ENCODE measurements around the gene ZBTB20. TPM values are rescaled to one million over a fixed set of nuclear protein-coding genes. Genes with fewer than 3 reads are reported as not detected.

Gene ZBTB20
- total RNA-seq, 2 donors from 2014 or later = 5.7 to 17.7 TPM

DNA sequence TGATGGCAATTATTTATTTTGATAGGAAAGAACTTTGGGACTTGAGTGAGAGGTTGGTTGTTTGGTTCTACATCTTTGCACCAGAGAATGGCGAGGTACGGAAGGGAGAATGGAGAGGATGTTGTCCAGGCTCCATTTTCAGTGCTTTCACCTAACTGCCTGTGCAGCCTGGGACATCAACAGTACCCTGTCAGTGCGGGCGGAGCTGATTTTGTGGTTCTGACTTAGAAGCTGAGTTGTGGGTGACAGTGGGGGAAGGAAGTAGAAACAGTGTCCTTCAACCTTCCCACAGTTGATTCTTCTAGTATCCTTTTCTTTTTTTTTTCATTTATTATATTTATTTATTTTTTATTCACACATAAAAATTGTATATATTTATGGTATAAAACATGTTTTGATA lies 757.9 kb downstream of the ZBTB20 start:
- Mint-ChIP-seq H3K9me3 (no peaks in the 10 kb centered on the region), H3K36me3 (ENCODE audit: low read depth) (peaks cover 7% of the 10 kb centered on the region), H3K4me1 (peaks cover 21% of the 10 kb centered on the region), H3K27me3 (no peaks in the 10 kb centered on the region), H3K4me3 (no peak overlapping the region), H3K27ac (no peak overlapping the region)
- ATAC-seq (replicated peaks) = no peak

DNA sequence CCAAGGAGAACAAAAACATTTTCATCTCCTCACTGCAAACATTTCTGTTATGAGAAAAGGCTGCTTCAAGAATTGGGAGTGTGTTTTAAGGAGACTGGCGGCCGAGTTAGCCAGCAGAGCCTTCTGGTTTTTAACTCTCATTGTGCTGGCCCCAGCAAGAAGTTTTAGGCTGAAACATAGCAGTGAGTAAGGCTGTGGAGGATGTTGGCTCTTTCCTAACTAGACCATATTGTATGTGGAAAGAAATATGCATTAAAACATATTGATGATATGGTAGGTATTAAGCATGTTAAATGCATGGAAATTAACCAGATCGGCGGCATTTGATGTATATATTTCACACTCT lies 762.6 kb downstream of the ZBTB20 start:
- Mint-ChIP-seq H3K4me3 (no peak overlapping the region), H3K27me3 (no peaks in the 10 kb centered on the region), H3K27ac (no peak overlapping the region), H3K4me1 (peaks cover 11% of the 10 kb centered on the region), H3K36me3 (ENCODE audit: low read depth) (peaks cover 18% of the 10 kb centered on the region), H3K9me3 (no peaks in the 10 kb centered on the region)
- ATAC-seq (replicated peaks) = peak; percentile 3

GRCh38 chr3:114383875-114384557 lies 763.1 kb downstream of the ZBTB20 start:
- Mint-ChIP-seq H3K4me1 (peaks cover 10% of the 10 kb centered on the region), H3K9me3 (no peaks in the 10 kb centered on the region), H3K27ac (no peak overlapping the region), H3K27me3 (no peaks in the 10 kb centered on the region), H3K4me3 (no peak overlapping the region), H3K36me3 (ENCODE audit: low read depth) (peaks cover 24% of the 10 kb centered on the region)
- ATAC-seq (replicated peaks) = peak; percentile 93

GRCh38 chr3:114380233-114380651 lies 766.8 kb downstream of the ZBTB20 start:
- Mint-ChIP-seq H3K4me3 (no peak overlapping the region), H3K27ac (no peak overlapping the region), H3K27me3 (no peaks in the 10 kb centered on the region), H3K36me3 (ENCODE audit: low read depth) (peaks cover 45% of the 10 kb centered on the region), H3K4me1 (peaks cover 5% of the 10 kb centered on the region), H3K9me3 (no peaks in the 10 kb centered on the region)
- ATAC-seq (replicated peaks) = no peak

DNA sequence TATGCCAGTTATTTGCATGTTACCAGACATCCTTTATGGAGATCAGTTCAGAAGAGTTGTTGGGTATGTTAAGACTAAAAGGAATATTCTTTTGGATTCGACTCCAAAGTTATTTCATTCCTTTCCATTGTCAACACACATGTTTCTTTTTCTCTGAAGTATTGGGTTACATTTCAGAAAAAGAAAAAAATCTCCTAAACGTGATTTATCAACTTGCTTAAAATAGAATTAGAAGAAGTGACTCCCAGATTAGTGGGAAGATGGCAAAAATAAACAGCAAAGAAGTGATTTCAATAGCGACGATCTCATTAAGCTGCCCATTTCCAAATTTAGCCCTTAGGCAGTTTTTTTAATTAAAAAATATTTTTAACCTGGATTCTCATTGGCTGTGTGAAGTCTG lies 767.8 kb downstream of the ZBTB20 start:
- no peak for ATAC-seq (replicated peaks)

GRCh38 chr3:114378760-114379159 lies 768.3 kb downstream of the ZBTB20 start:
- no peaks in the 10 kb centered on the region for H3K9me3 Mint-ChIP-seq
- H3K36me3 Mint-ChIP-seq (ENCODE audit: low read depth) = peaks cover 45% of the 10 kb centered on the region
- H3K27me3 Mint-ChIP-seq = no peaks in the 10 kb centered on the region
- ATAC-seq (replicated peaks) = no peak
- no peak overlapping the region for H3K27ac Mint-ChIP-seq
- no peak overlapping the region for H3K4me3 Mint-ChIP-seq
- no peaks in the 10 kb centered on the region for H3K4me1 Mint-ChIP-seq

More for the DNA sequence above, 767.8 kb downstream of the ZBTB20 start:
- Mint-ChIP-seq H3K36me3 (ENCODE audit: low read depth) (peaks cover 45% of the 10 kb centered on the region), H3K27me3 (no peaks in the 10 kb centered on the region), H3K9me3 (no peaks in the 10 kb centered on the region), H3K27ac (no peak overlapping the region), H3K4me1 (peaks cover 5% of the 10 kb centered on the region), H3K4me3 (no peak overlapping the region)

GRCh38 chr3:114377426-114377825 lies 769.7 kb downstream of the ZBTB20 start:
- no peak for ATAC-seq (replicated peaks)
- Mint-ChIP-seq H3K4me3 (no peak overlapping the region), H3K4me1 (no peaks in the 10 kb centered on the region), H3K27me3 (no peaks in the 10 kb centered on the region), H3K9me3 (no peaks in the 10 kb centered on the region), H3K27ac (no peak overlapping the region), H3K36me3 (ENCODE audit: low read depth) (peaks cover 45% of the 10 kb centered on the region)

DNA sequence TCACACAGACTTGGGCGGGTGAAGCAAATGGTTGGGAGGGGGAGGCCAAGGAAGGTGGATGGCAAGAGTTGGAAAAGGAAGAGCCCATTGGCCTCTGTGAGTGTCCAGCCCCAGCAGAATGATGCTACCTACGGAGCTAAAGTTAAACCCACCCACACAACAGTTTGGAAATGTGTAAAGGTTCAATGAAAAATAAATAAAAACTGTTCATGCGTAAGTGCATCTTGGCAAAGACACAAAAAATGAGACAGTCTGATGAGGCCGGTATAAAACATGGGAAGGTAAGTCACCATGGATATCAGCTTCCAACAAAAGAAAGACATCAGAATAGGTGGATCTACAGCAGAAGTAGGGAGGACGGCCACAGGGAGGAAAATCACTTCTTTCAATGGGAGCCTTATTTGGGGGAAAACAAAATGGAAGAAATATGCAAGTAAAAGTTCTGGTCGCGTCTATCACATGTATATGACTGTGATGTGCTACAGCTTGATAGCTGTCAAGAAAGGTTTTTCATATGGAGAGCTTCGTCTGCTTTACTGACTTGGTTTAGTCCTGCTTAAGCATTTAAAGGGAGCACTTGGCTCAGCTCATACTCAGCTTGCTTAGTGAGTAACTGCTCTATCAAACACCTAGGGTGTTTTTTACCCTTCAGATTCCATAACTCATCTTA lies 770.4 kb downstream of the ZBTB20 start:
- no peaks in the 10 kb centered on the region for H3K4me1 Mint-ChIP-seq
- ATAC-seq (replicated peaks) = no peak

GRCh38 chr3:114375608-114376421 lies 771.3 kb downstream of the ZBTB20 start:
- no peak for ATAC-seq (replicated peaks)
- no peak overlapping the region for H3K4me3 Mint-ChIP-seq
- H3K27me3 Mint-ChIP-seq = no peaks in the 10 kb centered on the region
- no peaks in the 10 kb centered on the region for H3K4me1 Mint-ChIP-seq
- H3K27ac Mint-ChIP-seq = no peak overlapping the region
- no peaks in the 10 kb centered on the region for H3K9me3 Mint-ChIP-seq
- H3K36me3 Mint-ChIP-seq (ENCODE audit: low read depth) = peaks cover 45% of the 10 kb centered on the region

More for the DNA sequence above, 770.4 kb downstream of the ZBTB20 start:
- Mint-ChIP-seq H3K27me3 (no peaks in the 10 kb centered on the region), H3K27ac (no peak overlapping the region), H3K4me3 (no peak overlapping the region), H3K36me3 (ENCODE audit: low read depth) (peaks cover 45% of the 10 kb centered on the region), H3K9me3 (no peaks in the 10 kb centered on the region)

DNA sequence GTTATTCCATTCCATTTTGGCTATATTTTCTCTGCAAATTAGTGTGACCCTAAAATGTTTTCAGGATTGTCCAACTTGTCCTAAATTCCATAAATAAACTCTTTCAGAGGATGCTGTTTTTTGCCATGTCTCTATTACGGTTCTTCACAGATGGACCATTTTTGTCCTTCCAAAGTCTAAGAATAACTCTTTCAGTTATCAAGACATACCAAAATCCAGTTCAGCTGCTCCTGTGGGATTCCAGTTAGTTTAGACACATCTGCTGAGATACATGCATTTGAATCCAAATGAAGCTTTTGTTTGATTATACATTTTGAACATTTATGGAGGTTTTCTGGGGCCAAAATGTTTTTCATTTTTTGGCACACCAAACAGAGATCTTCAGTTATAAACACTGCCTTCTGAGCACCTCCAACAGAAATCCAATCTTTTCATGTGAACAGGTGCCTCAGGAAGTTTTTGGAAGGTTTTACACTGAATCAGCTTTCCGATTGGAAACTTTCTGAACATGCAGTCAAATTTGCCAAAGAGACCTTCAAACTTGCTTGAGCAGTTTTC lies 772.6 kb downstream of the ZBTB20 start:
- Mint-ChIP-seq H3K9me3 (no peaks in the 10 kb centered on the region), H3K27ac (no peak overlapping the region), H3K4me3 (no peak overlapping the region), H3K36me3 (ENCODE audit: low read depth) (peaks cover 33% of the 10 kb centered on the region), H3K4me1 (peaks cover 4% of the 10 kb centered on the region), H3K27me3 (no peaks in the 10 kb centered on the region)
- no peak for ATAC-seq (replicated peaks)

GRCh38 chr3:114370537-114371174 lies 776.4 kb downstream of the ZBTB20 start:
- Mint-ChIP-seq H3K4me1 (peaks cover 4% of the 10 kb centered on the region), H3K27ac (peak overlapping the region; percentile 47), H3K9me3 (no peaks in the 10 kb centered on the region), H3K27me3 (no peaks in the 10 kb centered on the region), H3K36me3 (ENCODE audit: low read depth) (no peaks in the 10 kb centered on the region), H3K4me3 (no peak overlapping the region)
- ATAC-seq (replicated peaks) = no peak

- peaks cover 8% of the 10 kb centered on the region for H3K4me1 Mint-ChIP-seq
- H3K9me3 Mint-ChIP-seq = no peaks in the 10 kb centered on the region
- H3K27ac Mint-ChIP-seq = no peak overlapping the region
- no peak overlapping the region for H3K4me3 Mint-ChIP-seq
- no peaks in the 10 kb centered on the region for H3K36me3 Mint-ChIP-seq (ENCODE audit: low read depth)
- H3K27me3 Mint-ChIP-seq = no peaks in the 10 kb centered on the region
- no peak for ATAC-seq (replicated peaks)
These were observed 781.2 kb downstream of the ZBTB20 start for GRCh38 chr3:114365909-114366308.

- Mint-ChIP-seq H3K36me3 (ENCODE audit: low read depth) (no peaks in the 10 kb centered on the region), H3K4me3 (no peak overlapping the region), H3K27me3 (no peaks in the 10 kb centered on the region), H3K27ac (peak overlapping the region; percentile 6), H3K9me3 (no peaks in the 10 kb centered on the region), H3K4me1 (peaks cover 4% of the 10 kb centered on the region)
- no peak for ATAC-seq (replicated peaks)
These were observed 782.1 kb downstream of the ZBTB20 start for GRCh38 chr3:114364806-114365654.
